Endothelial cell of umbilical vein (primary cell): Measurements from ENCODE around the gene TIFAB. TPM values are rescaled to one million over a fixed set of nuclear protein-coding genes. Genes with fewer than 3 reads are reported as not detected.

Source experiments
- BruUV-seq: library from RNA; stranded (reverse); fragments of 400-500 nt; replicated peaks from 2 replicates; lab custom pipeline; 2021; lab: Mats Ljungman, UMichigan
- CTCF ChIA-PET: fragments of 300-600, 350-600 bp; sonication (Branson Sonifier 250); formaldehyde crosslinking; loops from one replicate; lab custom pipeline; 2021; ENCODE audit warnings: antibody characterized with exemption, inconsistent platforms; lab: Charles Lee
- POLR2A ChIA-PET: fragments of 300-600, 350-600 bp; sonication (Branson Sonifier 250); formaldehyde crosslinking; loops from one replicate; lab custom pipeline; 2021; ENCODE audit warnings: antibody characterized with exemption, inconsistent platforms; lab: Charles Lee
- DNase-seq: peaks from one replicate; pipeline ENCODE4 v3.0.0-alpha.2; 2011; ENCODE audit warnings: low read depth, low spot score
- FAIRE-seq: peaks from 2 replicates; lab custom pipeline; 2011; peaks lifted over from hg19 to GRCh38; lab: Jason Lieb, UNC
- H2AFZ ChIP-seq: 2 replicates; pipeline ENCODE4 v1.6.0; 2012; ENCODE audit warnings: low read depth, low read length, control low read depth, inconsistent platforms
- H3K27ac ChIP-seq: 2 replicates; pipeline ENCODE4 v1.5.1; 2011; ENCODE audit warnings: low read depth, mild to moderate bottlenecking, control low read depth, low read length, moderate library complexity; ENCODE audit not compliant: insufficient read depth
- H3K27me3 ChIP-seq, 2 experiments: 2 replicates each; pipeline versions ENCODE4 v1.6.0 to v1.6.1; 2011; ENCODE audit warnings: low read length in 2 of 2, mixed read lengths in 1 of 2; ENCODE audit not compliant: control insufficient read depth in 2 of 2, insufficient read depth in 2 of 2
- H3K36me3 ChIP-seq, 2 experiments: 2 replicates in 1 of 2; 3 replicates in 1 of 2; pipeline ENCODE4 v1.5.1; 2011; ENCODE audit warnings: low read length in 2 of 2, mild to moderate bottlenecking in 1 of 2, moderate library complexity in 1 of 2; ENCODE audit not compliant: control insufficient read depth in 2 of 2, insufficient read depth in 2 of 2; ENCODE audit errors: extremely low read depth in 1 of 2
- H3K4me1 ChIP-seq: 3 replicates; pipeline ENCODE4 v1.5.1; 2011; ENCODE audit warnings: mild to moderate bottlenecking, low read length; ENCODE audit not compliant: control insufficient read depth, insufficient read depth; ENCODE audit errors: extremely low read depth
- H3K4me2 ChIP-seq: 2 replicates; pipeline ENCODE4 v1.6.1; 2011; ENCODE audit warnings: low read length, control low read depth, mixed read lengths; ENCODE audit not compliant: insufficient read depth
- H3K4me3 ChIP-seq, 3 experiments: fragments of 200-600 bp in 1 of 3; sonication (generic), shearing (Covaris generic) in 1 of 3; replicated peaks in 1 of 3; 2 replicates each; pipeline ENCODE4 v1.5.1; 2011 to 2016; ENCODE audit warnings: control low read depth in 3 of 3, low read length in 3 of 3, mild to moderate bottlenecking in 2 of 3, inconsistent platforms in 1 of 3, low read depth in 1 of 3, moderate library complexity in 1 of 3; ENCODE audit not compliant: insufficient read depth in 1 of 3
- H3K79me2 ChIP-seq: 2 replicates; pipeline ENCODE4 v1.6.0; 2012; ENCODE audit warnings: low read length, inconsistent platforms; ENCODE audit not compliant: control insufficient read depth, insufficient read depth
- H3K9ac ChIP-seq: replicated peaks from 2 replicates; pipeline ENCODE3; 2011; ENCODE audit warnings: low read length, control low read depth; ENCODE audit not compliant: insufficient read depth; ENCODE audit errors: extremely low read depth
- H3K9me1 ChIP-seq: replicated peaks from 3 replicates; pipeline ENCODE4 v1.6.0; 2011; ENCODE audit warnings: mild to moderate bottlenecking, low read length; ENCODE audit not compliant: control insufficient read depth, insufficient read depth; ENCODE audit errors: extremely low read depth
- H3K9me3 ChIP-seq: replicated peaks from 2 replicates; pipeline ENCODE4 v1.5.1; 2012; ENCODE audit warnings: low read length, inconsistent platforms; ENCODE audit not compliant: control insufficient read depth, insufficient read depth
- H4K20me1 ChIP-seq: replicated peaks from 2 replicates; pipeline ENCODE3; 2011; ENCODE audit warnings: mild to moderate bottlenecking, low read length; ENCODE audit not compliant: control insufficient read depth, insufficient read depth; ENCODE audit errors: extremely low read depth
- CTCF ChIP-seq, 2 donors: IDR thresholded peaks; 1 replicate in 1 of 2; 2 replicates in 1 of 2; pipeline ENCODE4 v1.5.1; 2011; ENCODE audit warnings: low read length in 2 of 2, mild to moderate bottlenecking in 2 of 2, moderate library complexity in 2 of 2, control low read depth in 1 of 2, inconsistent platforms in 1 of 2, low read depth in 1 of 2; ENCODE audit not compliant: insufficient read depth in 1 of 2; ENCODE audit errors: extremely low read depth in 1 of 2
- EZH2 ChIP-seq: IDR thresholded peaks from 2 replicates; pipeline ENCODE4 v1.6.1; 2012; ENCODE audit warnings: borderline replicate concordance, low read depth, mild to moderate bottlenecking, moderate library complexity, low read length, inconsistent platforms; ENCODE audit not compliant: severe bottlenecking
- FOS ChIP-seq: IDR thresholded peaks from 2 replicates; pipeline ENCODE4 v1.6.1; 2011; ENCODE audit warnings: mild to moderate bottlenecking, low read length, moderate library complexity, borderline replicate concordance; ENCODE audit not compliant: insufficient read depth
- GATA2 ChIP-seq: IDR thresholded peaks from 2 replicates; pipeline ENCODE4 v1.7.0; 2011; ENCODE audit warnings: low read depth, mild to moderate bottlenecking, moderate library complexity, mixed read lengths, low read length; ENCODE audit not compliant: insufficient read length, insufficient read depth
- JUN ChIP-seq: IDR thresholded peaks from 2 replicates; pipeline ENCODE4 v1.6.1; 2011; ENCODE audit warnings: borderline replicate concordance, low read depth; ENCODE audit not compliant: insufficient read length, insufficient read depth
- MAX ChIP-seq: IDR thresholded peaks from 2 replicates; pipeline ENCODE4 v1.6.1; 2011; ENCODE audit not compliant: insufficient read depth, insufficient read length
- MYC ChIP-seq: IDR thresholded peaks from one replicate; pipeline ENCODE4 v1.6.1; 2011; ENCODE audit warnings: mild to moderate bottlenecking, low read depth, low read length
- POLR2A ChIP-seq: IDR thresholded peaks from 2 replicates; pipeline ENCODE4 v1.6.1; 2012; ENCODE audit warnings: low read depth, mild to moderate bottlenecking, control low read depth, low read length
- POLR2AphosphoS5 ChIP-seq: IDR thresholded peaks from 2 replicates; pipeline ENCODE4 v1.6.1; 2012; ENCODE audit warnings: low read depth, mild to moderate bottlenecking, control low read depth, low read length, moderate library complexity; ENCODE audit not compliant: insufficient read depth
- dilution Hi-C: fragments of 300-500 bp; cut with MboI; formaldehyde crosslinking; loops from one replicate; pipeline ENCODE4 v1.15.0; 2019; ENCODE audit warnings: low sequenced_read_pairs; ENCODE audit not compliant: extremely low pct_ligation_motif_present
- intact Hi-C: fragments of 100-400 bp; cut with micrococcal nuclease; formaldehyde crosslinking; loops from one replicate; pipeline ENCODE4 v1.10.0; 2022
- polyA plus RNA-seq, 4 experiments: library from polyadenylated mRNA; depleted of rRNA in 3 of 4; stranded (reverse) in 3 of 4; unstranded in 1 of 4; fragments of >200 nt; gene quantifications; 2 replicates each; pipeline versions ENCODE4 v1.2.1 to v1.2.3, GENCODE V29; 2011 to 2012; ENCODE audit warnings: missing spikeins in 1 of 4
- total RNA-seq: library from RNA; stranded (reverse); gene quantifications from 2 replicates; pipeline ENCODE4 v1.2.3, GENCODE V29; 2021

Gene TIFAB
- total and polyA plus RNA-seq, 2 donors (not counting 3 experiments of a cell fraction or from before 2014, with no cell fraction given): not detected

GRCh38 chr5:135417083-135417482, 35.1 kb downstream of the TIFAB start:
- POLR2A ChIA-PET: no interaction called here
- DNase-seq: no peak
- no TSS peak for BruUV-seq
- no peaks in the 10 kb centered on the region for H3K36me3 ChIP-seq
- H3K79me2 ChIP-seq: no peaks in the 10 kb centered on the region
- H3K9me3 ChIP-seq: no peaks in the 10 kb centered on the region
- CTCF ChIA-PET: no interaction called here
- intact Hi-C loops: no loop called here
- no peak for FAIRE-seq
- no peak overlapping the region for H3K27ac ChIP-seq
- dilution Hi-C loops: no loop called here
- H3K4me1 ChIP-seq: no peaks in the 10 kb centered on the region
- no peak overlapping the region for H3K4me3 ChIP-seq
- no peak overlapping the region for H3K9ac ChIP-seq
- TF ChIP-seq FOS (no peak), MAX (no peak), MYC (no peak), POLR2A (no peak), JUN (no peak), GATA2 (no peak), EZH2 (no peak), CTCF (IDR thresholded peaks at IDR 0.05; ENCODE audit: extremely low read depth in 1 of 2, insufficient read depth in 1 of 2, low read depth in 1 of 2, low read length in 2 of 2) (no peak), POLR2AphosphoS5 (no peak)
- peaks cover 12 to 67% of the 10 kb centered on the region in 2 experiments for H3K27me3 ChIP-seq
- no peak overlapping the region for H2AFZ ChIP-seq
- H4K20me1 ChIP-seq: no peaks in the 10 kb centered on the region
- H3K4me2 ChIP-seq: no peak overlapping the region
- no peaks in the 10 kb centered on the region for H3K9me1 ChIP-seq
